ENCODE measurements around the gene ESPNL. TPM values are rescaled to one million over a fixed set of nuclear protein-coding genes. Genes with fewer than 3 reads are reported as not detected.
"Not testable (repeated sequence)": the region's sequence is repeated elsewhere in the genome, so short reads cannot be mapped to it uniquely, and the experiment has no call there.

Gene ESPNL
- total RNA-seq, 1 experiment from 2014 or later, result not detected

DNA sequence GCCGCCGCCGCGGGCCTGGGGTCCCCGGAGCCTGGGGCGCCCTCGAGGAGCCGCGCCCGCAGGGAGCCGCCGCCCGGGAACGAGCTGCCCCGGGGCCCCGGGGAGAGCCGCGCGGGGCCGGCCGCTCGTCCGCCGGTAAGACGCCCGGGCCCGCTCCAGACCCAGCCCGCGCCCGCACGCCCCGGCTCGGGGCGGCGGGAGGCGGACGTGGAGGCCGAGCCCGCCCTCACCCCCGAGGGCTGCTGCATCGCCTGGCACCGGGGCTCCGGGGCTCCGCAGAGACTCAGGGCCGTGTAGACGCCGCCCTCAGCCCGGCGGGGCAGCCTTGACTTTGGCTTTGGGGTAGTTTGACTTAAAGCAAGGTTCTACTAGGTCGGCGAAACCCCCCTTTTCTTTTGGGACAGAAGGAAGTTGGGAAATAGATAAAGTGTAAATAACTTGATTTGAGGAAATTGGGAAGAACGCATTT is 59.0 kb downstream of the ESPNL start:
- no peak for DNase-seq (ENCODE audit: low spot score)

DNA sequence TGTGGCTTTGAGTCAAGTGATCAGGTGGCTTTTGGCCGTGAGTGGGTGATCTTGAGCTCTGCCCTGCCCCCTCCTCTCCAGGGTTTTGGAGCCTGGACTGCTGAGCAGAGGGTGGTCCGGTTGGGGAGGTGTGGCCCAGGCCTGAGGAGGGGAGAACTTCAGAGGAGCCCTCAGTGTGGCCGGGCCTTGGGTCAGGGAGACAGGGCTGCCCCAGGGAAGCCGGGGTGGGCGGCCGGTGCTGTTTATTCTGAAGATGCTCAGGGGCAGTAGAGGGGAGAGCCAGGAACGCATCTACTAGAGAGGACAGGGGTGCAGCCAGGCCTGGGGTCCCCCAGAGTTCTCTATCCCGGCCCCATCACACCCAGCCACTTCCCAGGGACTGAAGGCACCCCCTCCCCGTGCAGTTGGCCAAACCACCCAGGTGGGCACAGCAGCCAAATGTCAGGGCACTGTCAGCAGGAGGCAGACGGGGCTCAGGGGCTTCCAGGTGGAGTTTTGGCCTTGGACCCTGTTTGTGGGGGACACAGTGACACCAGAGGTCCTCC is 59.6 kb downstream of the ESPNL start:
- no peak for DNase-seq (ENCODE audit: low spot score)

- DNase-seq (ENCODE audit: low spot score), result no peak
These were observed 60.3 kb downstream of the ESPNL start for GRCh38 chr2:238160206-238161129.

DNA sequence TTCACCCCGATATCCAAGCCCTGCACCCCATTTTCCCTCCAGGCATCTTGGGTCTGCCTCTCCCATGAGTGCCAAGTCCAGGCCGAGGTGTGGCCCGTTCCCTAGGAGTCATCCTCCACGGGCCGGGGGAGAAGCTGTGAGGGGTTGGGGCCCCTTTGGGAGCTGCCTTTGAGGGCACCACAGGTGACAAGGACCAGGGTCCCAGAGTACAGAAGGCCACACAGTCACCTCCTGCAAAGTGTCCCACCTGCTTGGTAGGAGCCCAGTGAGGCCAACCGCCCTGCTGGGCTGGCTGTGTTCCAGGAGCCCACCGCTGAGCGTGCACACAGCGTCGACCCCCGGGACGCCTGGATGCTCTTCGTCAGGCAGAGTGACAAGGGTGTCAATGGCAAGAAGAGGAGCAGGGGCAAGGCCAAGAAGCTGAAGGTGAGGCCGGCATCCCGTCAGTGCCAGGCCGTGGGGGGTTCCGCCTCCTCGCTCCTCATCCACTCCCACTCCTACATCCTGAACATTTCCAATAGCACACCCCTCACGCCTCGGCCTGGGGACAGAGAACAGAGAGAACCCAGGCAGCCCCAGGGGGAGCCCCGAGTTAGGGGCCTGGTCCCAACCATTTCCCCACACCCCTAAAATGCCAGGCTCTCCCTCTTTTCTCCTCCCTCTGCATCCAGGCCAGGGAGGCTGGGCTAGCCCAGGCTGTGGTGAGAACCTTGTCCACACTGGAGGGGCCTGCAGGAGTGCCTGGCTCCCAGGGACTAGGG is 61.3 kb downstream of the ESPNL start:
- DNase-seq (ENCODE audit: low spot score), result no peak

DNA sequence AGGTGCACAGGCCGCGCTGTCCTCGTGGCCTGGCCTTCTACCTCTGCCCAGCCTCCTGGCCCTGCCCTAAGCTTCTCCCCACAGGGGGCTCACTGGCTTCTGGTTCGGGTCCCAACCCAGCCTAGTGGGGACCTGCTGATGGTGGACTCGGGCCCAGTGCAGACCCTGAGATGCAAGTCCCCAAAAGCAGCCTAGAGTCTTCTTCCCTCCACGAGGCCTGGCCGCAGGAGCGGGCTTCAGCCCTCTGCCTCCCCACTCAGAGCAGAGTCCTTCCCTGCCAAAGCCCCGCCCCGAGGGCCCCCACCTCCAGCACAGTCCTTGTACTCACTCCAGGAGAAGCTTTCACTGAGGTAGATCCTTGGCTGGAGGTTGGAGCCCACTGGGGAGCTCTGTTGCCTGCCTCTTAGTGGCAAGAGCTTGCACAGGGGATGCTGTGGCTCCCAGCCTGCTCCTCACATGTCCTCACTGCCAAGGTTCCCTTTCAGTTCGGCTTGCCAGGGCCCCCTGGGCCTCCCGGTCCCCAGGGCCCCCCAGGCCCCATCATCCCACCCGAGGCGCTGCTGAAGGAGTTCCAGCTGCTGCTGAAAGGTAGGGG is 62.2 kb downstream of the ESPNL start:
- DNase-seq (ENCODE audit: low spot score), result no peak

DNA sequence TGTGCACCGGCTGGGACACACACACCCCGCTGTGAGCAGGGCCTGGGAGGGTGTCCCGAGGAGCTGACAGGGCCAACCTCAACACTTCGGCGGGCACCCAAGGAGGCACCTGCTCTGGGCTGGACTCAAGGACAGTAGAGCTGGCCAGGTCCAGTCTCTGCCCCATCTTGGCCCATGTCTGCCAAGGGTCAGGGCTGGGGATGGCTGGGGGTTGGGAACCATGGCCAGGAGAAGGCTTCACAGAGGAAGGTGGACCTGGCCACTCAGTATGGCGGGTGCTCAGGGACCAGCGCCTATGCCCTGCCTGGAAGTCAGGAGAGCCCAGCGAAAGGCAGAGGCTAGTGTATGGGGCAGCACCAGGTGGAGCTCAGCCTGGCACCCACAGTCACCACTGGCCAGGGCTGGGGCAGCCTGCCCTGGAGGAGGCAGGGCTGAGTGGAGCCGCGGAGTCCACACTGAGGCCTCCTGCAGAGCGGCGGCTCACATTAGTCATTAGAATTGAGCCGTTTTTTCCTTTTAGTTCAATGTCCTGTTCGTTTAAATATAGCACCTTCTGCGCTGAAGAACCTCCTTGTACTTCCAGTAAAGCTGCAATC is 62.8 kb downstream of the ESPNL start:
- DNase-seq (ENCODE audit: low spot score), result peak; percentile 71

GRCh38 chr2:238163481-238164198 is 63.5 kb downstream of the ESPNL start:
- no peak for DNase-seq (ENCODE audit: low spot score)

DNA sequence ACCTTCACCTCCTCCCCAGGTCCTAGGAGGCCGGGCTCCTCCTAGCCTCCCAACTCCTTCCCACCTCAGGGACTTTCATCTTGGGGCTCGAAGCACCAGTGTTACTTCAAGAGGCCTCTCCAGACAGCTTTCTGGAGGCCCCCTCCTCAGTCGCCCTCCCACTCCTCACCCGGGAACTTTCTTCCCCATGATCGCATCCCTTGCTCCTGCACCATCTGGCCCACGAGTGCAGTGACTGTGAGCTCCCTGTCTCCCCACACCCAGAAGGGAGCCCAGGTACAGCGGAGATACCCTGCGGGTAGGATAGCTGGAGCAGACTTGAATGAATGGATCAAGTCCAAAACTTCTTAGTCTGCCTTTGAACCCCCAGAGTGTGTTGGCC is 64.8 kb downstream of the ESPNL start:
- no peak for DNase-seq (ENCODE audit: low spot score)

GRCh38 chr2:238165288-238165921 is 65.3 kb downstream of the ESPNL start:
- DNase-seq (ENCODE audit: low spot score), result no peak

DNA sequence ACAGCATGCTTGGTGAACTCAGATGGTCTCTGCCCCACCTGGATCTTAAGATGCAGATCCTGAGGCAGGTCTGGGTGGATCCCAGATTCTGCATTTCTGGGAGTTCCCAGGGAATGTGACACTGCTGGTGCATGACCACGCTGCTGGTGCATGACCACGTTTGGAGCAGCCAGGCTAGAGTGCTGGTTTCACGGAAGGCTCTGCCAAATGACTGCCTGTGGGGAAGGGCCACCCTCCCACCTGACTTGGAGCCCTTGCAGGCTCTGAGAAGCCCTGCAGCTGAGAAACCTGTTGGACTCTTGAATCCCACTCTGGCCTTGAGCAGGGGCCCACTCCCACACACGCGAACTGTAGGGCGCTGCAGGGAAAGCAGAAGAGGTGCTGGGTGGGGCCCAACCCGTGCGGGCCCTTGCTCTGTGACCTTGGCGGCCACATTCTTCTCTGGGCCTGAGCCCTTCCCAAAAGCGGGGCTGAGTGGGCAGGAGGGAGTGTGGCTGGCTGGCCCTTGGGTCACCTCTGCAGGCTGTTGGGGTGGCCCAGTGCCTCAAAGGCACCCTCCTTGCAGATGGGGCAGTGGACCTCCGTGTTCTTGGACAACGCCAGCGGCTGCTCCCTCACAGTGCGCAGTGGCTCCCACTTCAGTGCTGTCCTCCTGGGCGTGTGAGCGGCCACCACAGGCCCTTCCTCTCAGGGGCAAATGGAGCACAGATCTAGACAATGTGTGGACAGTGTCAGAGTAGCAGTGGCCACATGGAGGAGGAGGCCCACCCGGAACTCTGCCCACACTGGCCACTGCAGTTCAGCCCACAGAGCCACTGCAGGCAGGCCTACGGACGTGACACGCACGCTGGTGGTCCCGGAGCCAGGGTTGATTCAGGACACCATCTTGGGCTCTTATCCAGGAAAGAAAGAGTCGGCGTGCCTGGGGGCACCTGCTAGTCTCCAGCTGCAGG is 66.5 kb downstream of the ESPNL start:
- DNase-seq (ENCODE audit: low spot score), result no peak

- no peak for DNase-seq (ENCODE audit: low spot score)
These were observed 67.2 kb downstream of the ESPNL start for GRCh38 chr2:238167344-238167715.

DNA sequence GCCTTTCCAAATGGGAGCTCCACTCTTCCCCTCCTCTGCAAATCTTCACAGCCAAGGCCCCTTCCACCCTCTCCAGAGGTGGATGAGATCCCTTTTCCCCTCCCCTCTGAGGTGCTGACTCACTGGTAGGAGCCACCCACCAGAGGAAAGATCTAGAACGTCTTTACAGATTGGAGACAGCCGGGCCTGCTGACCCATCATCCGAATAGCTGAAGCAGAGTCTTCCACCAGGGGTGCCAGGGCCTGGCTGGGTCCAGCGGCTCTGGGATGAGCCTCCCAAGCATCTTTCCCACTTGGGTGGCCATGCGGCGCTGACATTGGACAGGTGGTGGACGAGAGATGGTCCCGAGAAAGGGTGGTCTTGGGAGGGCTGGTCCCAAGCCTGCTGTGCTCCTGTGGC is 67.6 kb downstream of the ESPNL start:
- no peak for DNase-seq (ENCODE audit: low spot score)

DNA sequence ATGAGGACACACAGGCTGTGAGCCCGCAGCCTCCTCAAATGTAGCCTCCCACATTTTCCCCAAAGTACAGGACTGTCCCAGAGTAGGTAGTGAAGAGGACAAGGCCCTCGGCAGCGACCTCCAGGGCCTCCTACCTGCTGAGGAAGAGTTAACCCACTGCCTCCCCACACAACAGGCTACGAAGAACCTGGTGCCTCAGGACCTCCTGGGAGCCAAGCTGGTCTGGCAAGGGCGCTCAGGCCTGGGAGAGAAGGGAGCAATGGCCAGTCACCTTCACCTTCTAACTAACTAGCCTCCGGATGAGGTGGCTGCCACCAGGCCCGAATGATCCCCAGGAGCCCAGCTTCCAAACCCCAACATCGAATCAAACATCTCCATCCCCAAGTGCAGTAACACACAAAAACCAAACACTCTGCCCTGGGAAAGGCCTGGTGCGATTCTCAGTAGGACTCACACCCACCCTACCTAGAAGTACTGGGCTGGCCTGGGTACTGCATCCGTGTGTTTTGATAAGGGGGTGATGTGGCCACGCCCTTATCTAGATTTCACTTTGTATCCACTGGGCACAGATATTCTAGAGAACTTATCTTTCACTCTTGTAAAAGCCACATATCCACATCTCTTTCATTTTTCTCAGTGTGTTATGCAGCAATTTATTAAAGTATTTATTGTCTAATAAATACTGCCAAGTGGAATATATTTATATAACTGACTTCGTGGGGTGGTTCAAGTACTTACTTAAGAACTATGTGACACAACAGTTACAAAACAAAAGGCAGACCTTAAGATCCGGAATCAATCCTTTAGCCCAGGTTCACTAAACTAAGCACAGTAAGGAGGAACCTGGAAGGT is 68.3 kb downstream of the ESPNL start:
- DNase-seq (ENCODE audit: low spot score), result no peak

DNA sequence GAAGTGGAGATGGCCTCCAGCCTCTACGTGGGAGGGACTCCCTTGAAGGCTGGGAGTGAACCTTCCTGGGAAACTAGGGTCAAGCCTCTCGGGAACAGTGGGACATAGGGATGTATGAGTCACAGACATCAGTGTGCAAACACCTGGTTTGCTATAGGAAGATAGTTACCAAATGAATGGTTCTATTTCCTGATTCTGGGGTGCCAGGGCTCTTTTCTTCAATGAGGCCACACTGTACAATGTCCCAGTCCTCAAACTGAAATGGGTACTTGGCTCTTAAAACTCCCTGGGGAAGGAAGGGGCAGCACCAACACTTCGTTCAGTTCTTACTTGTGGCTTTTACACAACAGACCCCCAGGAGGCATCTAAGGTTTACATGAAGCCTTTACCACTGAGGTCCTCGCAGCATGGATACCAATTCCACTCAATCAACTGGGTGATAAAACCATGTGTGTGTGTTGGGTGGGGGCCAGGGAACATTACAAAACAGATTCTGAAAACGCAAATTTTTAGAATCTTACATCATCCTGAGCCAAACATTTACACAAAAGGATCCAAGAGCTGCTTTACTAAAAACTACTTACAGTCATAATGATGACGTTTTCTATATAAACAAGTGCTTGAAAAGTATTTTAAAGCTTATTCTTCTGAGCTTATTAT is 69.0 kb downstream of the ESPNL start:
- peak; percentile 69 for DNase-seq (ENCODE audit: low spot score)

DNA sequence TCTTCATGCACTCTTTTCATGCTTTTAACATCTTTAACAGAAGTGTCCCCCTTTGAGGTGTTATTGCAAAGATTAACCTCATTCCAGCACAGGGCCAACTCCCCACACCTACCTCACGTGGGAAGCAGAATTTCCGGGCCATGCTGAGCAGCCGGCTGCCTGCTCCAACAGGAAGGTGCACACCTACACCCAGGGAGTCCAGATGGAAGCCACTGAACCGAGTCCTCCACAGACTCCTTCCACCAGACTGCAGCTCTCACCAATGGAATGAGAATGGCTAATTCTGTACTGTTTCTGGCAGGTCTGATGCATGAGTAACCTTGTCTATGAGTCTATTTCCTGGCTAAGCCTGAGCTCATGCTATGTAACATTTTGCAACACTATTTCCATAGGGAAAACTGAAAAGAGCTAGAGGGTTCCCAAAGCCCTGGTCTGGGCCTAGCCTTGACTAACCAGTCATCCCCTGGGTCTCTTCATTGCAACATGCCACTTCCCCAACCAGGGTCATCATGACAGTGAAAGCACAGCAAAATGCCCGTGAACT is 69.6 kb downstream of the ESPNL start:
- DNase-seq (ENCODE audit: low spot score), result peak; percentile 88

GRCh38 chr2:238170386-238171071 is 70.4 kb downstream of the ESPNL start:
- DNase-seq (ENCODE audit: low spot score), result no peak

DNA sequence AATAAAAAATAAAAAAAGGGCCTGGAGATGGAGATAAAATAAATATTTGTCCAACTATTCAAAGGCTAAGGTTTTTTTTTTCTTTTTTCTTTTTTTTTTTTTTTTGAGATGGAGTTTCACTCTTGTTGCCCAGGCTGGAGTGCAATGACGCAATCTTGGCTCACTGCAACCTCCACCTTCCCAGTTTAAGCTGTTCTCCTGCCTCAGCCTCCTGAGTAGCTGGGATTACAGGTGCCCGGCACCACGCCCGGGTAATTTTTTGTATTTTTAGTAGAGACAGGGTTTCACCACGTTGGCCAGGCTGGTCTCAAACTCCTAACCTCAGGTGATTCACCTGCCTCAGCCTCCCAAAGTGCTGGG is 70.9 kb downstream of the ESPNL start:
- DNase-seq (ENCODE audit: low spot score), result not testable (repeated sequence)
